Kidney (tissue), 14 donors: ENCODE results near the gene NIPAL1. TPM values are rescaled to one million over a fixed set of nuclear protein-coding genes. Genes with fewer than 3 reads are reported as not detected.

Experiments used
- DNase-seq, 5 donors: peaks; one replicate each; pipeline ENCODE4 v3.0.0-alpha.2; 2013 to 2020
- FAIRE-seq: peaks from 2 replicates; lab custom pipeline; 2012; peaks lifted over from hg19 to GRCh38; lab: Jason Lieb, UNC
- H3K27ac ChIP-seq, 2 donors: one replicate each; pipeline ENCODE4 v1.7.0; 2013; ENCODE audit warnings: low read depth in 2 of 2, low read length in 2 of 2, inconsistent platforms in 1 of 2
- H3K27me3 ChIP-seq: one replicate; pipeline ENCODE4 v1.7.1; 2013; ENCODE audit warnings: low read length, inconsistent platforms; ENCODE audit not compliant: control insufficient read depth, insufficient read depth
- H3K36me3 ChIP-seq, 3 donors: one replicate each; pipeline versions ENCODE4 v1.7.0 to v1.7.1; 2013; ENCODE audit warnings: low read length in 3 of 3, control low read depth in 1 of 3, inconsistent platforms in 1 of 3; ENCODE audit not compliant: insufficient read depth in 3 of 3, control insufficient read depth in 2 of 3
- H3K4me1 ChIP-seq, 3 donors: one replicate each; pipeline versions ENCODE4 v1.7.0 to v1.7.1; 2013; ENCODE audit warnings: low read length in 3 of 3, inconsistent platforms in 1 of 3, low read depth in 1 of 3; ENCODE audit not compliant: control insufficient read depth in 2 of 3, insufficient read depth in 2 of 3
- H3K4me3 ChIP-seq, 3 donors: one replicate each; pipeline versions ENCODE4 v1.7.0 to v1.8.1; 2013; ENCODE audit warnings: low read length in 3 of 3, control low read depth in 1 of 3, inconsistent platforms in 1 of 3
- H3K9ac ChIP-seq, 3 donors: one replicate each; pipeline versions ENCODE4 v1.7.0 to v1.7.1; 2013; ENCODE audit warnings: low read length in 3 of 3, control low read depth in 1 of 3, inconsistent platforms in 1 of 3
- H3K9me3 ChIP-seq, 3 donors: one replicate each; pipeline versions ENCODE4 v1.7.0 to v1.7.1; 2013; ENCODE audit warnings: low read length in 3 of 3, control low read depth in 1 of 3, inconsistent platforms in 1 of 3; ENCODE audit not compliant: control insufficient read depth in 2 of 3, insufficient read depth in 1 of 3
- CTCF ChIP-seq: IDR thresholded peaks from 3 replicates; pipeline ENCODE4 v1.5.1; 2012; ENCODE audit warnings: mild to moderate bottlenecking, moderate library complexity, borderline replicate concordance; ENCODE audit not compliant: insufficient read depth; ENCODE audit errors: extremely low read depth
- intact Hi-C: fragments of 100-400 bp; cut with DNase I; formaldehyde crosslinking; loops from one replicate; pipeline ENCODE4 v1.11.1; 2022
- polyA plus RNA-seq: library from polyadenylated mRNA; stranded (reverse); fragments of 350-450 nt; fragmentation: Illumina TruSeq; extraction: RNeasy Lipid Tissue Mini Kit (QIAGEN cat#74804); gene quantifications from one replicate; pipeline ENCODE4 v1.2.3, GENCODE V29; 2014; ENCODE audit warnings: low read depth, low replicate concordance; ENCODE audit not compliant: insufficient read depth
- total RNA-seq: library from RNA; stranded (reverse); fragmentation: NEBNext Ultra II Directional; extraction: Animal tissue kit (Norgen Biotek cat#: 25700); gene quantifications from one replicate; pipeline ENCODE4 v1.2.1, GENCODE V29; 2021
- donor health status: control.
- donor health status: control.
- donor health status: control.
- donor health status: control.
- donor health status: control.
- donor health status: DM: yes; HTN: yes; CAD: no.
- donor health status: Normal renal cell carcinoma (clear cell type).

NIPAL1 gene
- total and polyA plus RNA-seq, 2 donors from 2014 or later: 1.4 to 6.9 TPM

- peak overlapping the region in 1 of 3 donors; percentile 69 for H3K4me3 ChIP-seq
- H3K27me3 ChIP-seq: no peaks in the 10 kb centered on the region
- H3K36me3 ChIP-seq: no peaks in the 10 kb centered on the region
- TF ChIP-seq CTCF: no peak
- intact Hi-C loops: no loop called here
- H3K4me1 ChIP-seq: peaks cover 0 to 5% (median 0%) of the 10 kb centered on the region in 3 donors
- no peaks in the 10 kb centered on the region for H3K9me3 ChIP-seq
- peak in 1 of 5 donors; percentile 28 for DNase-seq
- H3K27ac ChIP-seq: peak overlapping the region in 1 of 2 donors; percentile 3
- no peak overlapping the region for H3K9ac ChIP-seq
- no peak for FAIRE-seq
Measured at GRCh38 chr4:48015216-48015615, 1.4 kb upstream of the NIPAL1 start.

- DNase-seq (peak in 1 of 5 donors; percentile 40), FAIRE-seq (no peak)
- H3K9ac ChIP-seq: peak overlapping the region in 1 of 3 donors; percentile 4
Measured at GRCh38 chr4:48015678-48016077, 894 bp upstream of the NIPAL1 start.

GRCh38 chr4:48017108-48017571 lies 568 bp downstream of the NIPAL1 start:
- Histone ChIP-seq H3K36me3 (no peaks in the 10 kb centered on the region), H3K4me1 (peaks cover 0 to 5% (median 0%) of the 10 kb centered on the region in 3 donors), H3K27me3 (no peaks in the 10 kb centered on the region), H3K4me3 (peak overlapping the region; percentile 76 to 86 (median 82)), H3K9ac (peak overlapping the region; percentile 73 to 82 (median 80)), H3K9me3 (no peaks in the 10 kb centered on the region), H3K27ac (peak overlapping the region; percentile 72 to 84)
- no peak for TF ChIP-seq CTCF
- peak; percentile 65 to 85 (median 73) for DNase-seq
- intact Hi-C loops: no loop called here
- FAIRE-seq: no peak

More at GRCh38 chr4:48015678-48016077, 894 bp upstream of the NIPAL1 start:
- intact Hi-C loops: no loop called here
- Histone ChIP-seq H3K4me3 (peak overlapping the region; percentile 31 to 82 (median 69)), H3K27me3 (no peaks in the 10 kb centered on the region), H3K4me1 (peaks cover 0 to 5% (median 0%) of the 10 kb centered on the region in 3 donors), H3K36me3 (no peaks in the 10 kb centered on the region), H3K9me3 (no peaks in the 10 kb centered on the region), H3K27ac (peak overlapping the region in 1 of 2 donors; percentile 3)
- no peak for TF ChIP-seq CTCF

GRCh38 chr4:48018112-48018511 lies 1.5 kb downstream of the NIPAL1 start:
- peaks cover 0 to 5% (median 0%) of the 10 kb centered on the region in 3 donors for H3K4me1 ChIP-seq
- intact Hi-C loops: no loop called here
- H3K9me3 ChIP-seq: no peaks in the 10 kb centered on the region
- DNase-seq (no peak), FAIRE-seq (no peak)
- H3K36me3 ChIP-seq: no peaks in the 10 kb centered on the region
- no peak overlapping the region for H3K27ac ChIP-seq
- no peak for TF ChIP-seq CTCF
- no peaks in the 10 kb centered on the region for H3K27me3 ChIP-seq
- no peak overlapping the region for H3K4me3 ChIP-seq
- peak overlapping the region in 1 of 3 donors; percentile 16 for H3K9ac ChIP-seq
